GM21526 (cell line): ENCODE results near the gene STAT1.
"Not testable (repeated sequence)": the region's sequence is repeated elsewhere in the genome, so short reads cannot be mapped to it uniquely, and the experiment has no call there.

ENCODE experiments used
- ATAC-seq: cut with Tn5 transposase; IDR thresholded peaks from one replicate; pipeline ENCODE4 v1.9.1; 2021; ENCODE audit warnings: moderate library complexity; ENCODE audit not compliant: unreplicated experiment, low FRiP score

STAT1 gene

GRCh38 chr2:191009541-191010374 lies 4.2 kb downstream of the STAT1 start:
- no peak for ATAC-seq

GRCh38 chr2:191008286-191008685 lies 5.7 kb downstream of the STAT1 start:
- no peak for ATAC-seq

- no peak for ATAC-seq
These were observed 6.8 kb downstream of the STAT1 start for GRCh38 chr2:191006997-191007783.

- ATAC-seq, result no peak
These were observed 7.7 kb downstream of the STAT1 start for GRCh38 chr2:191006297-191006696.

- ATAC-seq, result no peak
These were observed 10.3 kb downstream of the STAT1 start for GRCh38 chr2:191003405-191004309.

- no peak for ATAC-seq
These were observed 12.3 kb downstream of the STAT1 start for GRCh38 chr2:191001624-191002023.

GRCh38 chr2:191001032-191001431 lies 12.9 kb downstream of the STAT1 start:
- ATAC-seq, result no peak

- ATAC-seq, result no peak
These were observed 13.9 kb downstream of the STAT1 start for GRCh38 chr2:190999949-191000665.

- ATAC-seq, result no peak
These were observed 14.9 kb downstream of the STAT1 start for GRCh38 chr2:190999058-190999457.

GRCh38 chr2:190997526-190998113 lies 16.4 kb downstream of the STAT1 start:
- no peak for ATAC-seq

GRCh38 chr2:190996947-190997346 lies 17.0 kb downstream of the STAT1 start:
- ATAC-seq, result no peak

GRCh38 chr2:190996338-190996946 lies 17.5 kb downstream of the STAT1 start:
- ATAC-seq, result no peak

GRCh38 chr2:190995315-190995714 lies 18.7 kb downstream of the STAT1 start:
- ATAC-seq, result not testable (repeated sequence)

- no peak for ATAC-seq
These were observed 19.8 kb downstream of the STAT1 start for GRCh38 chr2:190994148-190994547.

- ATAC-seq, result no peak
These were observed 20.7 kb downstream of the STAT1 start for GRCh38 chr2:190993292-190993643.

- ATAC-seq, result no peak
These were observed 23.8 kb downstream of the STAT1 start for GRCh38 chr2:190990132-190990531.

- ATAC-seq, result no peak
These were observed 25.1 kb downstream of the STAT1 start for GRCh38 chr2:190988910-190989309.

- ATAC-seq, result no peak
These were observed 26.0 kb downstream of the STAT1 start for GRCh38 chr2:190987938-190988337.

GRCh38 chr2:190987116-190987515 lies 26.9 kb downstream of the STAT1 start:
- no peak for ATAC-seq
